Spleen (tissue), 7 donors: ENCODE results near the gene SERBP1.

ENCODE experiments used
- CTCF ChIP-seq, 11 experiments: fragments of 200-600 bp in 7 of 11; fragments of 450-650 bp in 4 of 11; sonication (generic) in 4 of 11; IDR thresholded peaks in 8 of 11; conservative IDR thresholded peaks in 3 of 11; 1 replicate in 7 of 11; 2 replicates in 4 of 11; pipeline versions ENCODE4 v1.4.0 to v1.8.0; 2016 to 2021; ENCODE audit warnings: antibody characterized with exemption in 11 of 11, inconsistent platforms in 4 of 11, mild to moderate bottlenecking in 1 of 11
- POLR2A ChIP-seq, 3 donors: fragments of 450-650 bp; IDR thresholded peaks; one replicate each; pipeline ENCODE4 v1.5.1; 2017; ENCODE audit warnings: antibody characterized with exemption in 3 of 3, mild to moderate bottlenecking in 1 of 3
- donor health status: DM: no; HTN: no; CAD: no; lungs with moderate emphysema.
- donor health status: DM: no; HTN: no; CAD: no.
- donor health status: DM: no; HTN: no; CAD: no.

GRCh38 chr1:67371681-67372080 is 58.5 kb downstream of the SERBP1 start:
- TF ChIP-seq CTCF (IDR thresholded peaks at IDR 0.05 in 8 of 11, conservative IDR thresholded peaks at IDR 0.05 in 3 of 11) (no peak), POLR2A (IDR thresholded peaks at IDR 0.05) (no peak)
